ENCODE results near the gene GSAP.
A peak's percentile ranks its signal among the peaks of the same experiment; 100 is the strongest.

Gene GSAP

DNA sequence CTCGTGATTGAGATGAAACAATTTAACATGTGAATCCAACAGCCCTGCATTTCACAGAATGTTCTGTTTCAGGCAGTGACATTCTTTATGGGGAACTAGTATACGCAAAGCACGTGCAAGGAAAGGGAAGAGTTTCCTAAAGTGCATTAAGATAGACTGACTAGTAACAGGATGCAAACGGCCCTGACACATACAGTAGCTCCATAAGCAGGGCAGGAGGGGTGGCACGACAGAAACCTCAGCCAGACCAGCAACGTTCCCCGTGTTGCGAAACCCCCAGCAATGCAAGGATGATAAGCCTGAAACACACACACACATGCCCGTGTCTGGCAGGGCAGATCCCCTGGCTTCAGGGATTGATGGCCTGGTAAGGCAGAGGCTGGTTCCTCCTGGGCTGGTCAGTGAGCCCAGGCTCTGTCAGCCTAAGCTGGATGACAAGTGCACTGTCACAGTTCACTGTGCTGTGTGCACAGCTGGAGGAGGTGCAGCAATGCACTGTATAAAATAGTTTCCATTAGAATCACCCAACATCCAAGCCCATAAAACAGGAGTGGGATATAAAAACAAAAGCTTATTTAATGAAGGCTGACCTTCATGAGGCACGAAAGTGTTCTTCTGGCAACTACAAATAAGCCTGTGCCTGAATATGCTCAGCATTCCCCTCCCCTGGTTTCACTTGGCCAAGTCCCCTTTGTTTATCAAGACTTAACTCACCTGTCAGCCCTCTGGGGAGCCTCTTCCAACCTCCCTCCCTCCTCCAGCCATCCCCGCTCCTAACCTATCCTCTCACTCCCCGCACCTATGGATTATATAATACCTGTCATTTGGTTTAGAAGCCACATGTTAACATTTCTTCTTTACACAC lies 88.8 kb downstream of the GSAP start:
- DNase-seq (ENCODE audit: low spot score): no peak

DNA sequence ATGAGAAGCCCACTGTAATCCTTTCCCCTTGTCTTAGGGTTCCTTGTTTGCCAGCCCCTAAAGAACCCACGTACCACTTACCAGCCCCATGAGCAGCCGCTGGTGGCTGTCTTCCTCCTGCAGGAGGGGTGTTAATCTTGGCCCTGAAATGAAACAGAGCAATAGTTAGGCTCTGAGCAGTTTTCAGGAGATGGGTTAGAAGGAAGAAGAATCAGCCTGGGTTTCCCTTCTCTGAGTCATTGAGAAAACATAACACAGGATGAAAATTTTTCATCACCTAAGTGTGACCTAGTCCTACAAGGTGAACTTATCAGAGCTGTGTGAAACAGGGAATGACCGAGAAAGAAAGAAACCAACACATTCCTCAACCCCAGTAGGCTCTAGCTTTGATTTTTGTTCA lies 90.0 kb downstream of the GSAP start:
- no peak for DNase-seq (ENCODE audit: low spot score)

DNA sequence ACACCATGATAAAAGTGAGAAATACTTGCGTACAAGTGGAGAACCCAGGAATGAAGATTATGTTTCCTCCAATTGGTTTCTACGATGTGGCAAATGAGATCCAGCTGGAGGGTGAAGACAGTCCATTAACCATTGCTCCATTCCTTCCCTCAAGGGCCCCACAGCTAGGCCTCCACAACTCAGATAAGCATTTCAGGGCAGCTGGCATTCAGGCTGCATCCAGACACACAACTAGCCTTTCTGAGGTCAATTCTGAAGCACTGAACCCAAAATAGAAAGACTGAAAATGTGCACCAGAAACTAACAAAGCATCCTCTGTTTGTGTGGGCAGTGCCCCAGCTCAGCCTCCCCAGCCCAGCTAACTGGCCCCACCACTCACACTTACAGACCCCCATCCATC lies 94.8 kb downstream of the GSAP start:
- DNase-seq (ENCODE audit: low spot score): peak; percentile 59

DNA sequence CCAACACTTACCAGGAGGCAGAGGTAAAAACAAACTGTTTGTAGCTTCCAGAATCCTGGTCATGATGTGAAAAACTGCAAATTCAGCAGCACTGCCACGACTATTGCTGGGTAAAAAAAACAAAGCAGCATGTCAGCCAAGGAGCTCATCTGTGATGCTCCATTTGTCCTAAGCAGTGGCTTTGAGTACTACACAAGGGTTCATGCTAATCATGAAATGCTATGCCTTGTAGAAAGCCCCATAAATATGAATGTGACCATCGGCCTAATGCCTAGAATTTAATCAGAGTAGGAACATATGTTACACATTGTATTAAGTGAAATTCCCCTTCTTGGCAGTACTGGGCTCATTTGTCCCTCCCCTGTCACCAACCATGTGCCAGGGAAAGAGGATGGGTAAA lies 95.4 kb downstream of the GSAP start:
- DNase-seq (ENCODE audit: low spot score): no peak

DNA sequence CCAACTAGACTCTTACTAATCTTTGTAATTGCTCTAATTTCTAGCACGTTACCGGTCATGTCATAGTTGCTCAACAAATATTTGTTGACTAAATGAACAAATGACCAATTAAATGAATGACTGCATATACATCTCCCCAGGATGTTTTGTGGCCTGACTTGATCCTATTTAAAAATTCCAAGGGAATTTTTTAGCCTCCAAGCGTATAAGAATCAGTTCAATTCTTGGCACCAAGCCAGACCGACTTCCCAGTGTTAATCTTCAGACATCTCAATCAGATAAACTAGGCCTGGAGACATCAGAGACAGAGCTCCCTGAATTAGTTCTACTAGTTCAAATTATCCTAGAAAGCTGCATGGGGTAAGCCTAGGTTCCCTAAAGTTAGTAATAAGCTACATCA lies 96.0 kb downstream of the GSAP start:
- DNase-seq (ENCODE audit: low spot score): no peak

DNA sequence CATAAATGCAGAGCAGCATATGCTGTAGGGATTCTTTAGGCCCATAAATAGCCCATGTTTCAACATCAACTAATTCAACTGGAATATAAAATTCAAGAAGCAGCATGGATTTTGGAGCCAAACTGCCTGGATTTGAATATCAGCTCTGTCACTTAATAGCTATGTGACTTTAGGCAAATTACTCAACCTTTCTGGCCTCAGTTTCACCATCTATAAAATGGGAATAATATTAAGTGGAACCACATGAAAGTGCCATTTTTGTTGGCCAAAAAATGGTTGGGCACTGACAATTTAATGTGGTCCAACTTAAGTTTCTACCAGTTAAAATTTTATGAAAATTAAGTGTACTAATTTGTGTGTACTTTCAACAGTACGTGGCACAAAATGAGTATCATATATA lies 98.1 kb downstream of the GSAP start:
- DNase-seq (ENCODE audit: low spot score): no peak

DNA sequence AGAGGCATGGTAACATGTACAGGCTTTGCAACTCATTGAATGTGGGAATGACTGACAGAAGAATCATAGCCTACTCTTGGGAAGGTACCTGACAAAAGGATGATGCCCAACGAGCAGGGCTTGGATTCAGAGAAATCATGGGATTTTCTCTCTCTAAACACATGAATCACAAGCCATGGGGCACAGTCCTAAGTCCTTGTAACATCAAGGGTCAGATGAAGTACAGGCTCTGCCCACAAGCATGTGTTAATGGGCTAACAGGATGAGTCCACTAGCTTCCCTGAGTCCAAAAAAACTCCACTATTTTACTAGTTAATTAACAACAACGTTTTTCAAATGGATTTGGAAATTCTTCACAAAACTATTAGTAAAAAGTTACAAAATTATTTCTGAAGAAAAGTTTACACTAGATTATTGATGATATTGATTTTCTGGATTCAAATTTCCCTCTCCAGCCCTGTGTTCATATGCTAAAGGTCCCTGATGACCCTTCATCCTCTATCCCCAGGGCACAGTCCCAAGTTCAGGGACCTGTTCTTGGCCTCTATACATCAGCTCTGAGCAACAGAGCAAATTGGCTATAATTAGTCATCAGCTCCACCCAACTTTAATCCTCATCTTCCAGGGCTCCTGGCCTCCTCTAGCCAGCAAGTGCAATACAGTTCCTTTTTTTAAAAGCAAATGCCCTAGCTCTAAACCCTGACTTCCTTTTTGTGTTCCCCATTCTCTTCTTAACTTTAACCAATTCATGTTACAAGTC lies 99.8 kb downstream of the GSAP start:
- no peak for DNase-seq (ENCODE audit: low spot score)

DNA sequence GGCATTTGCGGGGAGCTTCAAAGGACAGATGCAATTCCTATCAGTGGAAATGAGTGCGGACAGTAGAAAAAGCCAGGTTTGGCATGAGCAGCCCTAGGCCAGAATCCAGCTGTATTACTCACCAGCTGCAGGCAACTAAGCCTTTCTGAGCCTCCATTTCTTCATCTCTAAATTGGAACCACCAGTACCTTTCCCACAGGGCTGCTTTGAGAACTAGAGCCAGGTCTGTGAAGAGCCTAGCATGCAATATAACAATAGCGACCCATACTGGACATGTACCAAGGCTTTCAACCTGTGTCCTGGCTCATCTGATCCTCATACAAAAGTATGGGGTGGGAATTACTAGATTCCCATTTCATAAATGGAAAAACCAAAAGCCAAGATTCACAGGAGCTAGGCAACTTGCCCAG lies 101.0 kb downstream of the GSAP start:
- no peak for DNase-seq (ENCODE audit: low spot score)

DNA sequence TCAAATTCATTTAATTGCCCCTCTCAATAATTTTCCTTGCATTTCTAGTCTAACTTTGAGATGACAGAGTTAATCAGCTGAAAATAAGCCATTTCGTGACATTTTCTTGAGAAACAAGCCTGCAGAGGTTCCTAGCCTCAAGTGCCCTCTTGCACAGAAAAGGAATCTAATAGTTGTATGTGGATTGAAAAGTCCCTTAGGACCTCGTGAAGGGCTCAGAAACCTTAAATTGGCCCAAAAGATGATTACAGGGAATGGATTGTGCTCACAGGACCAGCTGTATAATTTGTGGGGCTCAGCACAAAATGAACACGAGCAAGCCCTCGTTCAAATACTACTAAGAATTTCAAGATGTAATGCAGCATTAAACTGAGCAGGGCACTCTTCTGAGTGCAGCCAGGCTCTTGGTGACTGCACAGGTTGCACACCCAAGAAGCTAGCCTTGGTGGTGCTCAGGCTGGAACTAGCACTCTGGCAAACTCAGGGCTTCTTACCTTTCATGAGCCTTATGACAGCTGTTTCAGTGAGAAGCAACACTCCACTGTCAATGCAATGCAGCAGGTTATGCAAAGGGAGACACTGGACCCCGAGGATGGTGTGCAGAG lies 102.2 kb downstream of the GSAP start:
- no peak for DNase-seq (ENCODE audit: low spot score)

DNA sequence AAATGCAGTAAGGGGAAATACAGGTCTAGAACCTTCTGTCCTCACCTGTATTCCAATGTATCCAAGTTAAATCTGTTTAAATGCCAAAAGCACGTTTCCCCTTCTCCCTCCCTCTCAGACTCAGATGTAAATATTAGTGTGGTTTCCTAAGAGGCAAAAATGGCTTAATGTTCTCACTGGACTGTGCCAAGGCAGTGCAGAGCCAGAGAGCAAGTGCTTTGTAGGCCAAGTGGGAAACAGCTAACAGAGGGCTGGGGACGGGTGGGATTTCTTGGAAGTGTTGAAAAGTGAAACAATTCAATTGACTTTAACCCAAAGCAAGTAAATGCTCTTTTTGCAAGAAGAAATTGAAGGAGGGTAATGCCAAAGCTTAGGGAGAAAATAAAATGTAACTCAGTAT lies 103.1 kb downstream of the GSAP start:
- no peak for DNase-seq (ENCODE audit: low spot score)

DNA sequence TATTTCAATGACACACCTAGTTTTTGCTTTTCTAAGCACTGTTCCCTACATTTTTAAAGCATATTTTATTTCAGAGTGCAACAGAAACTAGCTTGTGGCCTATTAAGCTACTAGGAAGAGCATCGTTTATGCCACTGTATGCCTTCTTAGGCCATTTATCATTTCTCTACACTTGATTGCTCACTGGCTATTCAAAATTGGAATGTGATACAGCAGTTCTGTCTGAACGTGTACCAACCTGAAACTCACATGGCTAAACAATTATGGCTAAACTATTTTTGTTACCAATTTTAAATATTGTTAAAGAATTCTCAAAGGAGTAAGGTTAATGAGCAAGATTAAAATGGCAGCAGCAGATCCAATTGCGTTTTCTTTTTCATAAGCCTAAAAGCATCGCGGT lies 105.2 kb downstream of the GSAP start:
- no peak for DNase-seq (ENCODE audit: low spot score)

DNA sequence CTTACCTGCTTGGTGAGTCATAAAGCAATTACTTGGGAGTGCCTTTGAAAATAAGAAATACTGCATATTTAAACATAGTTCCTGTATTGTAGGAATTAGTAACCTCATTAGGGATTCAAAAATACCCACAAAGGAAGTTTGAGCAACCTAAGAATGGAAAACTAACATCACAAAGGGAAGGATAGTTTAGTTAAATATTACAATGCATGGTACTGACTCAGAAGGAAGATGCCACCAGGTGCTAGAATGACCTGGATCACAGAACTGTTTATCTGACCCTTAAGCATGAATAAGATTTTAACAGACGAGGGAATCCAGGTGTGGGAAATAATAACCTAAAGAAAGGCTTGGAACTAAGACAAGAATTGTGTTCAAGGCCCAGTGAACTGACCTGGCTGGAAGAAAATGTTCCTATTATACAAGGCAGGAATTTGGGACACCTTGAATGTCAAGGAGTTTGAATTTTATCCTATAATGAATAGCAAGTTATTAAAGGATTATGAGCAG lies 106.4 kb downstream of the GSAP start:
- DNase-seq (ENCODE audit: low spot score): no peak

DNA sequence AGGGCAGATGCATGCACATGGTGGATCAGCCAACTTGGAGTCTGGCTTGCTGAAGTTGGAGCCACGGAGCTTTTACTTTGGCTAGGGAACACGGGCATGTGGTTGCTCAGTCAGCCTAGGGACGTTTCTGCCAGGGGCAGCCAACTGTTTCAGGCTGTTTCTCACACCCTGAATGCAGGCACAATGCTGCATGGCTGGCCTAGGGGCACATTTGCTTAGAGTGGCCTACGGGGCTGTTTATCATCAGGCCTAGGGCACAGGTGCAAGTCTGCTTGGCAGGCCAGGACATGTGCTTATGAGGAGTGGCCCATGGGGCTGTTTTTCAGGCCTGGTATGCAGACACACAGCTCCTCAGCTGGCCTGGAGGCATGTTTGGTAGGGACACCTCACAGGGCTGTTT lies 107.4 kb downstream of the GSAP start:
- no peak for DNase-seq (ENCODE audit: low spot score)

DNA sequence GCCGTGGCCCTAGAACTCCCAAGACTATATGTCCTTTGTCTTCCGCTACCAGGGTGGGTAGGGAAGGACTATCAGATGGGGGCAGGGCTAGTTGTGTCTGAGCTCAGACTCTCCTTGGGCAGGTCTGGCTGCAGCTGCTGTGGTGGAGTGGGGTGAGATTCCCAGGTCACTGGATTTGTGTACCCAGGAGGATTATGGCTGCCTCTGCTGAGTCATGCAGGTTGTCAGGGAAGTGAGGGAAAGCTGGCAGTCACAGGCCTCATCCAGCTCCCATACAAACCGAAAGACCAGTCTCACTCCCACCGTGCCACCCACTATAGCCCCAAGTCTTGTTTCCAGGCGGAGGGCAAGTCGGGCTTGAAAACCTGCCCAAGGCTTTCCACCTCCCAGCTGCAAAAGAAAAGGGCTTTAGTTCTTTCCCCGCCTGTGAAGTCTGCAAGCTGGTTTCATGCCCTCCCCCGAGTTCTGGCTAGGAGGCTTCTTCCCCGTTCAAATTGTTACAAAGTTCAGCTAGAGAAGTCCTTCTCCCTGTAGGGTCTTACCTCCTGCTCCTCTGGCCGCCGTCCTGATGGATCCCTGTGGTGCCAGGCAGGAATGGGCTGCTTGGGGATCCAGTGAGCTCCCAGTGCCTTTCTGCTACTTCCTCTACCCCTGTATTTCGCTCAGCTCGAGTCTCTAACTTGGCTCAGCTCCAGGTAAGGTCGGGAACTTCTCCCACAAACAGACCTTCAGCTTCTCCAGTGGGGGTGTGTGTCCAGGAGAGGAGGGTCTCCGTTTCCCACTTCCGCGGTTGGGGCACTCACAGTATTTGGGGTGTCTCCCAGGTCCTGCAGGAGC lies 109.7 kb downstream of the GSAP start:
- no peak for DNase-seq (ENCODE audit: low spot score)

DNA sequence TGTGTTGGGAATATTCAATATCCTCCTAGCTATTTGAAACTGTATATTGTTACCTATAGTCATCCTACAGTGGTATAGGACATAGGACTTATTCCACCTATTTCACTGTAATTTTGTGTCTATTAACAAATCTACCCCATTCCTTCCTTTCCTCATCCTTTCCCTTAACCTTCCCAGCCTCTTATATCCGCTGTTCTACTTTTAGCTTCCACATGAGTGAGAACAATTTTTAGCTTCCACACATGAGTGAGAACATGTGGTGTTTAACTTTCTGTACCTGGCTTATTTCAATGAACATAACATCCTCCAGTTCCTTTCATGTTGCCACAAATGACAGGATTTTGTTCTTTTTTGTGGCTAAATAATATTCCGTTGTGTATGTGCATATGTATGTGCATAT lies 120.6 kb downstream of the GSAP start:
- no peak for DNase-seq (ENCODE audit: low spot score)

DNA sequence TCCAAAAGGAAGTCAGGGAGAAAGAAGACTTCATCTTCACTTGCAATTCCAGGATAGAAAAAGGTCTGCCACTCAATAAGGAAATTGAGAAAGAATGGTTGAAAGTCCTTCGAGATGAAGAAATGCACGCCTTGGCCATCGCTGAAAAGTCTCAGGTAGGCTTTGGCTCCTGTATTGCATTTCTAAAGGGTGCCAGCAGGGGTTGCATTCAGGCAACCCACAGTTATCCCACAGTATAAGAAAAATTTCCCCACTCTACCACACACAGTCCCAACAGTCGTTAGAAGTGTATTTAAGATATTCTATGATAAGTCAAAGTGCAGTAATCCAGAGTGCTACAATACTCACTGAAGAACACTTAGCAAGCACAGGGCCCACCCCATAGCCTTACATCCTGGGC lies 123.1 kb downstream of the GSAP start:
- DNase-seq (ENCODE audit: low spot score): no peak

DNA sequence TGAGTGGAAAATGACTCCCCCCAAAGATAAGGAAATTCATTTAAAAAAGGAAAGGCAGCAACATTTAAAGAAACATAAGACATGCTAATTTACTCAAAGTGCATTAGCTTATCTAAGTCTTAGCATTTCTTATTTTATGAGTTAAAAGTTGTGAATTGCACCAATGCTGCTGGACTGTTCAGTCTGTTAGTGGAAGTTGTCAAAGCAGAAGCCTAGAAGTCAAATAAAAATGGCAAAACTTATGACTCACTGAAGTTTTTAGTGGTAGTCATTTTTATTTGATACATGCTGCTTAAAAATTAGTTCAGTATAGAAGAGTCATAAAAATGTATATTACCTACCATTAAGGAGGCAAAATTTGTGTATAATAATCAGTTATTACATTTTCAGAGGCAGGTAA lies 125.7 kb downstream of the GSAP start:
- no peak for DNase-seq (ENCODE audit: low spot score)

DNA sequence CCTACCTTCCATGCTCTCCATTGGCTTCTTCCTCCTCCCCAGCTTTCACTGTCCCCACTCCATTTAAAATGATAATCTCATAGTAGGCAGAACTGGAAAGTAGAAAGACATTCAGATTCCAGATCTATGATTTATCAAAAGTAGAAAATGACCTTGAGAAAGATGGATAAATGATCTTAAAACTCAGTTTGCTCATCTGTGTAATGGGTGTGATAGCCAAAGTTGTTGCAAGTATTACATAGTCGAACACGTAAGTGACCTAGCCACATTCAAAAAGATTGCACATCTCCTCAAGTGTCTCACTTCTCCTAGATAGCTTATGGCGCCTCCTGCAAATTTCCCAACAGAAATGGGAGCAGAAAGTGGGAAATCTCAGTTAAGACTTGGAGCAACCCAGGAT lies 126.8 kb downstream of the GSAP start:
- no peak for DNase-seq (ENCODE audit: low spot score)

DNA sequence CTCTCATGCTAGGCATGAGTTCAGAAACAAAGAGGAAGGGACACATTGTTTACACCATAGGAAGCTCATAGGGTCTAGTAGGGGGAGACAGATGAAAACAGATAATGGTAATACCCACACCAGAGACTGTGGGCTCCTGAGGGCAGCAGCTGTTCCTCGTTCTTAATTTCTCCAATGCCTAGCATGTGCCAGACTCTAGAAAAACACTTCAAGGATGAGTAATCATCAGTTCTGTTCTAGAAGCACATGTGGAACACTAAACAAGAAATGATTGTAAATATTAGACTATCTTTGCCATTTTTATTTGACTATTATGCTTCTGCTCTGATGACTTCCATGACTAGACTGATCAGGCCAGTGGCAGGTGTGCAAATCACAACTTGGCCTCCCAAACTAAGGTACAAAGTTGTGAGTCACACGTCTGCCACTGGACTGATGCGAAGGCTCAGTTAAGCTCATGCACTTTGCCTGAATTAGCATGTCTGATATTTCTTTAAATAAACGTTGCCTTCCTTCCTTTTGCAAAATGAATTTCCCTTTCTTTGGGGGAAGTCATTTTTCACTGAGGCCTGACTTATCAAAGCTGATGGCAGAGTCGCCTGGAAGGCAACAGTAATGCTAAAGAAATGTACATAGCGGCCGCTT lies 127.4 kb downstream of the GSAP start:
- no peak for DNase-seq (ENCODE audit: low spot score)

DNA sequence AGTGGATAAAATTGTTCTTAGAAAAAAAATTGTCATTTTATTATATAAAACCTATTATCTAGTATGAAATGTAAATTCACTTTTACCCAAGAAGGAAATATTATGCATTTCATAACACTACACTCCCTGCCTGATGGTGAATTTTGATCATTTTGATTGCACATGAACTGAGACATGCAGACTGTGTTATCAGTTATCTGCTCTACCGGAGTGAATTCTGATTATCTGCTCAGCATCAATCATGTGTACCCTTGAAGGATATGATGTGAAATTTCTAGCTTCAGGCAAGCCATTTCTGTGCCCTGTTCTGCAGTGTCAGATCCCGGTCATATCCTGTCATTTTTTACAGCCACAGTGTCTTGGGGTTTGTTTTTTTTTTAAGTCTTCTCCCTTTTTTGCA lies 131.5 kb downstream of the GSAP start:
- DNase-seq (ENCODE audit: low spot score): no peak

DNA sequence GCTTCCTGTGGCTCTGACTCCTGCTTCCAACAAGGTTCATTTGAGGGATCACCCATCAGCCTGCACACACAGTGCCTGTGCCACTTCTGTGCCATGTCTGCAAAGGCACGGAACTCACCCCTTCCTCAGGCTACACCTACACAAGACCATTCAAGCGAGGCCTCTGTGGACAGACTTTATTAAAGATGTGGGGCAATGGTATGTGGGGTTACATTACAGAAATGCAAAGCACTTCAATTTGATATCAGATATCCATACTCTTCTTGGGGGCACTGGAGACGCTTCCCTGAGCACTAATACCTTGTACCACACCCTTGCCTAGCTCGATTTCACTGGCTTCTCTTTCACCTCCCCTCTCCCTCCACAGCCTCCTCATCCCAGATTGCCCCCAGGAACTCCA lies 132.1 kb downstream of the GSAP start:
- DNase-seq (ENCODE audit: low spot score): no peak

DNA sequence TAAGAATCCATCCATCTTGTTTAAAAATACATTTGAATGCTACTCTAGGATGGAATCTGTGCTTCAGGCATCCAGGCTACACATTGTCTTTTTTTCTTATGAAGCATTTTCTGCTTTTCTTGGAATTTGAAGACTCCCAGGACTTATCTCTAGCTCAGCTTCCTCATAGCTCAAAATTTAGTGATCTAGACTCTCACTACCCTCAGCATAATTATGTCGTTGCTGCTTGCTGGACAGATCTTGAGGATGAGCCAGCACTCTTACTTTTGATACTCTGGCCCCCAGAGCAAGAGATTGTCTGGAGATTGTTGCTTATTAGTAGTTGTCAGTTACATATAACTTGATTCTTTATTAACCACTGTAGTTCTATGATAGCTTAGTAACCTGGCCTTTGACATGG lies 133.3 kb downstream of the GSAP start:
- DNase-seq (ENCODE audit: low spot score): no peak
